Measurements from ENCODE around the gene YAF2.

DNA sequence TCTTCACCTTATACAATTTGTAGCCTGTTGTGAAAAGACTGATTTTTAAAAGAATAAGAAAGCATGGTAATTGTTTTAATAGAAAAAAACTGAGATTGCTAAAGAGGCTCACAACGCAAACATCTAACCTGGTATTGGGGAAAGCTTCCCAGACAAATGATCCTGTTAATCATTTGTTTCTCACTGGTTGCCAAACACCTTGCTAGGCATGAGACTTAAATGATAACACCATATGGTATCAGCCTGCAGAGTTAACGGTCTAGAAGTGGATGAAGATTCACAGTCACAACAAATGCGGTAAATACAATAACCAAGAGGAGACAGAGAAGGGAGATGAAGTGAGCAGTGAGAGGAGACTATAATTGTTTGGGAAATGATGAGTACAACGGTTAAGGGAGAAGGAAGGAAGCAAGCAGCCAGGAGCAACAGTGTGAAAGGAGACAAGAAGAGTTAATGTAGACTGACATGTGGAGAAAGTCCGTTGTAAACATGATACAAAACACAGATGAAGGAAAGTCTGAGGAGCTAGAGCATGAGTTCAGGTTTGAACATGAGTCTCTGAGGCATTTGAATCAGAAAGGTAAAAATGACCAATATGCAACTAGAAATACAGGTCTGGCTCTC, 113.2 kb downstream of the YAF2 start:
- TF ChIP-seq, protein P1, sequence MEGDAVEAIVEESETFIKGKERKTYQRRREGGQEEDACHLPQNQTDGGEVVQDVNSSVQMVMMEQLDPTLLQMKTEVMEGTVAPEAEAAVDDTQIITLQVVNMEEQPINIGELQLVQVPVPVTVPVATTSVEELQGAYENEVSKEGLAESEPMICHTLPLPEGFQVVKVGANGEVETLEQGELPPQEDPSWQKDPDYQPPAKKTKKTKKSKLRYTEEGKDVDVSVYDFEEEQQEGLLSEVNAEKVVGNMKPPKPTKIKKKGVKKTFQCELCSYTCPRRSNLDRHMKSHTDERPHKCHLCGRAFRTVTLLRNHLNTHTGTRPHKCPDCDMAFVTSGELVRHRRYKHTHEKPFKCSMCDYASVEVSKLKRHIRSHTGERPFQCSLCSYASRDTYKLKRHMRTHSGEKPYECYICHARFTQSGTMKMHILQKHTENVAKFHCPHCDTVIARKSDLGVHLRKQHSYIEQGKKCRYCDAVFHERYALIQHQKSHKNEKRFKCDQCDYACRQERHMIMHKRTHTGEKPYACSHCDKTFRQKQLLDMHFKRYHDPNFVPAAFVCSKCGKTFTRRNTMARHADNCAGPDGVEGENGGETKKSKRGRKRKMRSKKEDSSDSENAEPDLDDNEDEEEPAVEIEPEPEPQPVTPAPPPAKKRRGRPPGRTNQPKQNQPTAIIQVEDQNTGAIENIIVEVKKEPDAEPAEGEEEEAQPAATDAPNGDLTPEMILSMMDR (IDR thresholded peaks at IDR 0.05; ENCODE audit: insufficient read depth, low read length): no peak
- TF ChIP-seq POLR2AphosphoS5 (IDR thresholded peaks at IDR 0.05; ENCODE audit: low read depth) (no peak), SPI1 (IDR thresholded peaks at IDR 0.05; ENCODE audit: borderline replicate concordance, low read depth) (no peak)
- TF ChIP-seq, protein P2, sequence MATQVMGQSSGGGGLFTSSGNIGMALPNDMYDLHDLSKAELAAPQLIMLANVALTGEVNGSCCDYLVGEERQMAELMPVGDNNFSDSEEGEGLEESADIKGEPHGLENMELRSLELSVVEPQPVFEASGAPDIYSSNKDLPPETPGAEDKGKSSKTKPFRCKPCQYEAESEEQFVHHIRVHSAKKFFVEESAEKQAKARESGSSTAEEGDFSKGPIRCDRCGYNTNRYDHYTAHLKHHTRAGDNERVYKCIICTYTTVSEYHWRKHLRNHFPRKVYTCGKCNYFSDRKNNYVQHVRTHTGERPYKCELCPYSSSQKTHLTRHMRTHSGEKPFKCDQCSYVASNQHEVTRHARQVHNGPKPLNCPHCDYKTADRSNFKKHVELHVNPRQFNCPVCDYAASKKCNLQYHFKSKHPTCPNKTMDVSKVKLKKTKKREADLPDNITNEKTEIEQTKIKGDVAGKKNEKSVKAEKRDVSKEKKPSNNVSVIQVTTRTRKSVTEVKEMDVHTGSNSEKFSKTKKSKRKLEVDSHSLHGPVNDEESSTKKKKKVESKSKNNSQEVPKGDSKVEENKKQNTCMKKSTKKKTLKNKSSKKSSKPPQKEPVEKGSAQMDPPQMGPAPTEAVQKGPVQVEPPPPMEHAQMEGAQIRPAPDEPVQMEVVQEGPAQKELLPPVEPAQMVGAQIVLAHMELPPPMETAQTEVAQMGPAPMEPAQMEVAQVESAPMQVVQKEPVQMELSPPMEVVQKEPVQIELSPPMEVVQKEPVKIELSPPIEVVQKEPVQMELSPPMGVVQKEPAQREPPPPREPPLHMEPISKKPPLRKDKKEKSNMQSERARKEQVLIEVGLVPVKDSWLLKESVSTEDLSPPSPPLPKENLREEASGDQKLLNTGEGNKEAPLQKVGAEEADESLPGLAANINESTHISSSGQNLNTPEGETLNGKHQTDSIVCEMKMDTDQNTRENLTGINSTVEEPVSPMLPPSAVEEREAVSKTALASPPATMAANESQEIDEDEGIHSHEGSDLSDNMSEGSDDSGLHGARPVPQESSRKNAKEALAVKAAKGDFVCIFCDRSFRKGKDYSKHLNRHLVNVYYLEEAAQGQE (IDR thresholded peaks at IDR 0.05; ENCODE audit: insufficient replicate concordance, low read depth): no peak

Measured in HL-60 (cell line).